Natural killer cell treated with Interleukin-12 subunit alpha and Interleukin-12 subunit beta and Interleukin-15 and Interleukin-18, amount 100 ng/mL, for 72 hours (primary cell): Measurements from ENCODE around the gene OGDH. TPM values are rescaled to one million over a fixed set of nuclear protein-coding genes. Genes with fewer than 3 reads are reported as not detected.
"Not testable (repeated sequence)": the region's sequence is repeated elsewhere in the genome, so short reads cannot be mapped to it uniquely, and the experiment has no call there.

ENCODE experiments used
- ATAC-seq, 2 donors: fragments of 150-1000 bp; cut with Tn5 transposase in 1 of 2; sonication (Bioruptor Pico), chemical (Tn5 transposase) in 1 of 2; 2 replicates each; pipeline ENCODE4 v1.10.0; 2021
- DNase-seq: peaks from one replicate; pipeline ENCODE4 v3.0.0; 2022; ENCODE audit warnings: low spot score
- H3K27ac Mint-ChIP-seq, 2 donors: 1 replicate in 1 of 2; 2 replicates in 1 of 2; pipeline ENCODE4 v1.8.0; 2022; ENCODE audit warnings: mixed read lengths in 2 of 2, mild to moderate bottlenecking in 1 of 2, moderate library complexity in 1 of 2
- H3K27me3 Mint-ChIP-seq, 2 donors: 1 replicate in 1 of 2; 2 replicates in 1 of 2; pipeline ENCODE4 v1.8.0; 2022; ENCODE audit warnings: mixed read lengths in 2 of 2
- H3K36me3 Mint-ChIP-seq: one replicate; pipeline ENCODE4 v1.8.0; 2022; ENCODE audit warnings: mixed read lengths
- H3K4me1 Mint-ChIP-seq, 2 donors: 1 replicate in 1 of 2; 2 replicates in 1 of 2; pipeline ENCODE4 v1.8.0; 2022; ENCODE audit warnings: low read depth in 2 of 2, mixed read lengths in 2 of 2, mild to moderate bottlenecking in 1 of 2
- H3K4me3 Mint-ChIP-seq: one replicate; pipeline ENCODE4 v1.8.0; 2022; ENCODE audit warnings: mixed read lengths
- H3K9me3 Mint-ChIP-seq: 2 replicates; pipeline ENCODE4 v1.8.0; 2022; ENCODE audit warnings: mixed read lengths
- total RNA-seq, 2 donors: library from RNA; stranded (reverse); gene quantifications; one replicate each; pipeline ENCODE4 v1.2.3, GENCODE V29; 2022

The OGDH gene
- total RNA-seq = 100 to 1,000 TPM in 1 of 2 donors, 10 to 100 TPM in 1; 84.8 to 116 TPM

DNA sequence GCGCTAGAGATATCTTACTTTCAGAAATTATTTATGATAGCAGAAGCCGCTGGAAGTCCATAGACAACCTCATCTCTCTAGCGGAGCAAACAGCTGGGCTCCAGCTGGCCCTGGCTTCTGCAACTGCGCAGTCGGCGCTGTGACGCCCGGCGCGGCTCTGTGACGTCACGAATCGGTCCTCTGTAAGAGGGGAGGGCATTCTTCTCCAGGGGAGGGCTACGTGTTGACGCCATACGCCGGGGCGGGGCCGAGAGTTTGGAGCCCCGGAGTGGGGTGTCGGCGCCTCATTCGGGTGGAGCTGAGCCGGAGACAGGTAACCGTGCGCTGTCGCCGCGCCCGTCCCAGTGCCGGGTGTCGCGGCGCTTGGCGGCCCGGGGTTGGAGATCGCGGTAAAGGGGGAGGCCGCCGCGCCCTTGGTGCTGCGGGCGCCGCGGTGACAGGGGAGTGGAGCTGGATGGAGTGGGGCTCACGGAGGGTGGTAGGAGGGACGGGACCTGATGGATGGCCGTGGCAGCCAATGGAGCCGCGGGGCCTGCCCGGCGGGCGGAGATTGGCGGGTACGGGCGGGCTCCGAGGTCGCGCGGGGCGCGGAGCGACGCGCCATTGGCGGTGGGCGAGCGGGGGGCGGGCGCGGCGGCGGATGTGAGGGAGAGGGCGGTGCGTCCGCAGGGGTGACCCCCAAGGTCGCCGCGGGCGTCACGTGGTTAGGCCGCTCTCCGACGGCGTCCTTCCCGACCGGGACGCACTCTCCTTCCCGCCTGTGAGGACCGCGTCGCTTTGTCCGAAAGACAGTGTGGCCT is at the start of gene OGDH:
TSS of gene OGDH (plus strand) at position 287 of the 800 bp plus-strand sequence. CDS start 17,717 bp downstream, outside the sequence.
- Mint-ChIP-seq H3K4me3 (peak within 1 kb of the TSS; percentile 88), H3K36me3 (no peaks in the 10 kb centered on the region), H3K9me3 (no peaks in the 10 kb centered on the region), H3K4me1 (peaks cover 24 to 43% of the 10 kb centered on the region in 2 donors), H3K27ac (peak within 1 kb of the TSS; percentile 89 to 92), H3K27me3 (peaks cover 0 to 2% of the 10 kb centered on the region in 2 donors)
- ATAC-seq (peak; percentile 98), DNase-seq (peak; percentile 99)

DNA sequence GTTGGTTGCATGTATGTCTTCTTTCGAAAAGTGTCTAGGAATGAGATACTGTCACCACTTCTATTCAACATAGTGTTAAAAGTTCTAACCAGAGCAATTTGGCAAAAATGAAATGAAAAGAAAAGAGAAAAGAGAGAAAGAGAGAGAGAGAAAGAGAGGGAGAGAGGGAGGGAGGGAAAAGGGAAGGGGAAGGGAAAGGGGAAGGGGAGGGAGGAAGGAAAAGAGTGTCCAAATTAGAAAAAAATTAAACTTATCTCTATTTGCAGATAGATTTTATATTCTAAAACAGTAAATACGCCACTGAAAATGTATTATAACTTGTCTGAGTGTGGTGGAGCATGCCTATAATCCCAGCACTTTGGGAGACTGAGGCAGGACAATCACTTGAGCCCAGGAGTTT is 48.9 kb upstream of the OGDH start:
- Mint-ChIP-seq H3K27ac (no peak overlapping the region), H3K9me3 (no peaks in the 10 kb centered on the region), H3K4me1 (peaks cover 0 to 2% of the 10 kb centered on the region in 2 donors), H3K27me3 (peaks cover 6 to 7% of the 10 kb centered on the region in 2 donors), H3K36me3 (no peaks in the 10 kb centered on the region), H3K4me3 (no peak overlapping the region)
- no peak for DNase-seq
- ATAC-seq = no peak

DNA sequence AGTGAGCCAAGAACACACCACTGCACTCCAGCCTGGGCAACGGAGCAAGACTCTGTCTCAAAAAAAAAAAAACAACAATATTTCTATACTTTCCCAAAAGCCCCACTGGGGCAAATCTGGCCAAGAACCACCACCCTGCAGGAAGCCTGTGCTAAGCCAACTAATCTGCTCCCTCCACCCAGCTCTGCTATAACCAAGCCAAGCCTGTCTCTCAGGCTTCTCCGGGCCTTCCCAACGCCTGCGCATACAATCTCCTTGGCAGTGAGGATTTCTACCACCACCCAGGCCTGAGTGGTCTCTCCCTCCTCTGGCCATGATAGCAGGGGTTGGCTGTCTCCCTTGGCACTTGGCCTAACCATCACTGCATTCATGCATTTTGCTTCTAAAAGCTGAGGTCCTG is 46.9 kb upstream of the OGDH start:
- H3K9me3 Mint-ChIP-seq = no peaks in the 10 kb centered on the region
- H3K27ac Mint-ChIP-seq = no peak overlapping the region
- H3K4me1 Mint-ChIP-seq = peaks cover 0 to 2% of the 10 kb centered on the region in 2 donors
- ATAC-seq (peak in 1 of 2 donors; percentile 37), DNase-seq (no peak)
- peaks cover 0 to 2% of the 10 kb centered on the region in 2 donors for H3K27me3 Mint-ChIP-seq
- no peaks in the 10 kb centered on the region for H3K36me3 Mint-ChIP-seq
- no peak overlapping the region for H3K4me3 Mint-ChIP-seq

DNA sequence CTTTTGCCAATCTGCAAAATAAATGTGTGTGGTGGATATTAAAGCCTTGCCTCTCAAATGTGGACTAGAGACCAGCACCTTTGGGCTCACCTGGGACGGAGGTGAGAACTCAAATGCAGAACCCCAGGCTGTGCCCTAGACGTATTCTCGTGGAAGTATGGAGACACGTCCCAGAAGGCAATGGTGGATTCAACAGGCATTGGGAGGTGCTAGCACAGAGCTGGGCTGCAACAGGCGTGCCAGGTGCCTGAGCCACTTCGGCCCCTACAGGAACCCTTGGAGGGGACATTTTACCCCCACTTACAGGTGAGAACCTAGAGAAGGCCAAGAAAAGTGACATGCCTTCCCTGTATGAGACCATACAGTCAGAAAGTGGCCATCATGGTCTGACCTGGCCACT is 44.9 kb upstream of the OGDH start:
- ATAC-seq (no peak), DNase-seq (no peak)
- Mint-ChIP-seq H3K36me3 (no peaks in the 10 kb centered on the region), H3K4me3 (no peak overlapping the region), H3K9me3 (no peaks in the 10 kb centered on the region), H3K27ac (no peak overlapping the region), H3K27me3 (peaks cover 0 to 2% of the 10 kb centered on the region in 2 donors), H3K4me1 (peaks cover 7 to 8% of the 10 kb centered on the region in 2 donors)

DNA sequence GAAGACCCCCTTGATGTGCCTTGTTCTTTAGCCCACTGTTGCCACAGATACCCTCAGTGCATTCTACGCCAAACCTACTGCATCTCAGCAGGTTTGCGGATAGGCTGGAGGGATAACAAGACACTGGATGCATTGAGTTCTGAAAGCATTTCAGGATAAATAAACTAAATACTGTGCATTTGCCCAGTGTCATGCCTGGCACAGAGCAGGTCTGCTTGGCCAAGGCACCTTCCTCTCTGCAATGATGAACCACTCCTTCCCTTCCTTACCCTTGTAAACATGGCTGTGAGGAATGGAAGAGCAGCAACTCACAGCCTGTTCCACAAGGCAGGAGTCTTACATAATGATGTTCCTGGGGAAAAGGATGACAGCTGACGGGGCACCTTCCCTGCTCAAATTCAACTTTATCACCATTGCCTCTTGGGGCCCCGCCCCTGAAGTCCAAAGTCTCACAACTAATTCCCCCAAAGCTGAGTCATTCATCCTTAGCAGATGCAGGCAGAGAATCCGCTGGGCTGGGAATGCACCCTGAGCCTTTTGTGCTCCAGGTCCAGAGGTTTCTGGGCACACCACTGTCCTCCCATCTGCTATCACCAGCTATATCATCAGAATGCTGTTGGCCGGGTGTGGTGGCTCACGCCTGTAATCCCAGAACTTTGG is 44.3 kb upstream of the OGDH start:
- ATAC-seq = no peak

DNA sequence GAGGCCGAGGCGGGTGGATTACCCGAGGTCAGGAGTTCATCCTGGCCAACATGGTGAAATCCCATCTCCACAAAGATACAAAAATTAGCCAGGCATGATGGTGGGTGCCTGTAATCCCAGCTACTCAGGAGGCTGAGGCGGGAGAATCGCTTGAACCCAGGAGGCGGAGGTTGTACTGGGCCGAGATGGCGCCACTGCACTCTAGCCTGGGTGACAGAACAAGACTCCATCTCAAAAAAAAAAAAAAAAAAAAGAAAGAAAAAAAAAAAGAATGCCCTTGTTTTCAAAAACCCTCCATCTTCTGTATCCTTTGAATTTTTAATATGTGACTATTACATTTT is 43.8 kb upstream of the OGDH start:
- not testable (repeated sequence) for H3K36me3 Mint-ChIP-seq, H3K27me3 Mint-ChIP-seq, H3K9me3 Mint-ChIP-seq, H3K4me3 Mint-ChIP-seq, ATAC-seq, DNase-seq, H3K27ac Mint-ChIP-seq
- peaks cover 10 to 11% of the 10 kb centered on the region in 2 donors for H3K4me1 Mint-ChIP-seq

More for the DNA sequence above, 44.3 kb upstream of the OGDH start:
- Mint-ChIP-seq H3K9me3 (no peaks in the 10 kb centered on the region), H3K4me3 (no peak overlapping the region), H3K36me3 (peaks cover under 1% of the 10 kb centered on the region), H3K27me3 (peaks cover 0 to 2% of the 10 kb centered on the region in 2 donors), H3K27ac (no peak overlapping the region), H3K4me1 (peaks cover 7 to 8% of the 10 kb centered on the region in 2 donors)
- no peak for DNase-seq

DNA sequence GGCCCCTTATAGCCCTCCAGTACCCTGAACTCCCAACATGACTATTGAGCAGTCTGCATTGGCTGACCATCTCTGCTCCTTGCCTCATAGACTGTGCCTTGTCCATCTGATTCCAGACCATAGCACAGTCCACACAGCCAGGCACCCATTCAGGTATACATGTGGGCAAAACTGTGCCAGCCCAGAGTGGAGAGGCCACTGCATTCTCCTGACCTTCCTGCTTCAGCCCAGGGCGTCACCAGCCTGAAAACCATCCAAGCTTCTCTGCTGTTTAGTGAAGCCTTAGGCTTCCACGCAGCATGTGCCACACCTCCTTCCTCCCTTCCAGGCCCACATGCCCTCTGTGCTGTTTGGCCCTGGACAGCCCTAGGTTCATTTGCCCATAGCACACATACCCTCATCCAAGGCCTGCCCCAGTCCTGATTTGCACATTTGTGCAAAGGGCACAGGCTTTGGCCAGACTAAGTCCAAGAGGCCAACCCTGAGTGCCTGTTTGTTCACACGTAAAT is 43.2 kb upstream of the OGDH start:
- Mint-ChIP-seq H3K4me1 (peaks cover 12 to 13% of the 10 kb centered on the region in 2 donors), H3K27me3 (no peaks in the 10 kb centered on the region), H3K4me3 (no peak overlapping the region), H3K9me3 (no peaks in the 10 kb centered on the region), H3K27ac (no peak overlapping the region), H3K36me3 (peaks cover 8% of the 10 kb centered on the region)
- ATAC-seq (no peak), DNase-seq (no peak)

DNA sequence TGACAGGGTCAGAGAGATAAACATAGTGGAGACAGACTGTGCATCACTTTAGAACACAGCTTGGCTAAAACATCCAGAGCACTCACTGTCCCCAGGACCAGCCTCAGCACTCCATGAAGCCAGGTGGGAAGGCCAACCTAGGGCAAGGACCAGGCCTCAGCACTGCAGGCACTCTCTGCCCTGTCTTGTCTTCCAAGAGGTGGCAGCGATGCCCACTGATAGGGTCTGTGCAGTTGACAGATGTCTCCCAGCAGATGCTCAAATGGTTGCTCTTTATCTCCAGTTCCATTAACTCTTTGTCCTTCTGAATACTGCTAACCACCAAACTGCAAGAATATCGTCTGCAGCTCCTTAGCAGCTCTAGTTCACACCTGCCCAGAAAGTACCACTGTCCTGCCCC is 41.8 kb upstream of the OGDH start:
- Mint-ChIP-seq H3K27ac (no peak overlapping the region), H3K27me3 (no peaks in the 10 kb centered on the region), H3K4me1 (peaks cover 12 to 19% of the 10 kb centered on the region in 2 donors), H3K36me3 (peaks cover 8% of the 10 kb centered on the region), H3K4me3 (no peak overlapping the region), H3K9me3 (no peaks in the 10 kb centered on the region)
- no peak for DNase-seq
- ATAC-seq = no peak

DNA sequence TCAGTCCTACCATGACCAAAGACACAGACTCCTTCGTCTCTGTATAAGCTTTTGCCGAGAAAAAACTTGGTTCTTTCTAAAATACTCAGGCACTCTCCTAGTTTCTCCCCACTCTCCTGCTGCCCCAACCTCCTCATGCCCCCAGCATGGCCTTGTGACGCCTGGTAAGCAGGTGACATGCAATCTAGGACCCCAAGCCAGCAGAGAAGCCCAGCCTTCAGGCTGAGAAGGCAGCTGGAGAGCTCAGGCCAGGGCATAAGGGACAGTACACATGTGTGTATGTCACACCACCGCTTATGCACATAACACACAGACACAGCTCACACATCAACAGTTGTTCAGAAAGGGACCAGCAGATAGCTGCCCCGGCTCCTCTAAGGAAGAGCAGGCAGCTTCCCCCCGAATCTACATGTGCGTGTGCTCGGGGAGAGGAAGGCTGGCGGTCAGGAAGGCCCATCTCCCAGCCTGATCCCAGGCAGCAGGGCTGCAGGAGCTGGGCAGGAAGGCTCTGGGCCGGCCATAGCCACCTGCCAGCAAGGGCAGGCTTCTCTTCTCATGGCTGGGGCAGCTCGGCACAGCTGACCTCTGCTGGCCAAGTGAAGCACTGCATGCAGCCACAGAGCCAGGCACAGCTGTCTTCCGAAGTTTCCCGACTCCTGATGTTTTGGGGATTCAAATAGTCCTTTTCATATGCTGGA is 41.2 kb upstream of the OGDH start:
- peaks cover 12 to 19% of the 10 kb centered on the region in 2 donors for H3K4me1 Mint-ChIP-seq
- H3K27ac Mint-ChIP-seq = peak overlapping the region in 1 of 2 donors; percentile 23
- H3K36me3 Mint-ChIP-seq = peaks cover 8% of the 10 kb centered on the region
- ATAC-seq (peak; percentile 75 to 79), DNase-seq (no peak)
- H3K9me3 Mint-ChIP-seq = no peaks in the 10 kb centered on the region
- no peak overlapping the region for H3K4me3 Mint-ChIP-seq
- H3K27me3 Mint-ChIP-seq = no peaks in the 10 kb centered on the region

DNA sequence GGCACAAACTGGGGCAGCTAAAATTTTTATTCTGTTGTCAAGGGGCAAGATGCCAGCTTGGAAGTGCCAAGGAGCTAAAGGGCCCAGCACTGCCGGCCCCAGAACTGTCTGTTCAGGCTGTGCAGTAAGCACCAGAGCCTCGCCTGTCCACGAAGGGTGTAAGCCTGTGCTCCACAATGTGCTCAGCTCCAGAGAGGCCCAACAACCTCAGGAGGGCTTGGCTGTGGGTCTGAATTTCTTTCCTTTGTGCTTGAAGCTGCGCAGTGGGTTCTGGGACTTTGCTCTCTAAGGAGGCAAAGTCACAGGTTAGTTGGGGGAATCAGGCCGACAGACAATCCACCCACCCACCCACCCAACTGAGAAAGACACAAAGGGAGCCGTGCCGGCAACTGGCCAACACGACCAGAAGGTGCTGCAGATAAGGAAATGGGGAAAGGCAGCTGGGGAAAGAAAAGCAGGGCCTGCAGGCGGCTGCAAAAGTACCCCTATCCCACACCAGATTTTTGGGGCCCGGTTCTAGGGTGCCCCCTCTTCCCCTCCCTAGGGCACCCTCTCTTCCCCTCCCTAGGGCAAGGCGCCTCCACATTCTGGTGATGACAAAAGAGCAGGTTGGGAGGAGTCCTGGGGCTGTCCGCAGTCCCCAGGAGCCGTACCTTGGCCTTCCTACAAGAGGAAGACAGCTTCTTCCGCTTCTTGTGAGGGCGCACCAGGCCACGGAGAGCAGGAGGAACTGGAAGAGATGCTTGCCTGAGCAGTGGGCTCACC is 40.5 kb upstream of the OGDH start:
- Mint-ChIP-seq H3K36me3 (peaks cover 8% of the 10 kb centered on the region), H3K4me3 (no peak overlapping the region), H3K9me3 (no peaks in the 10 kb centered on the region), H3K27me3 (no peaks in the 10 kb centered on the region), H3K4me1 (peaks cover 12 to 19% of the 10 kb centered on the region in 2 donors), H3K27ac (peak overlapping the region in 1 of 2 donors; percentile 23)
- no peak for DNase-seq
- ATAC-seq = peak in 1 of 2 donors; percentile 7

DNA sequence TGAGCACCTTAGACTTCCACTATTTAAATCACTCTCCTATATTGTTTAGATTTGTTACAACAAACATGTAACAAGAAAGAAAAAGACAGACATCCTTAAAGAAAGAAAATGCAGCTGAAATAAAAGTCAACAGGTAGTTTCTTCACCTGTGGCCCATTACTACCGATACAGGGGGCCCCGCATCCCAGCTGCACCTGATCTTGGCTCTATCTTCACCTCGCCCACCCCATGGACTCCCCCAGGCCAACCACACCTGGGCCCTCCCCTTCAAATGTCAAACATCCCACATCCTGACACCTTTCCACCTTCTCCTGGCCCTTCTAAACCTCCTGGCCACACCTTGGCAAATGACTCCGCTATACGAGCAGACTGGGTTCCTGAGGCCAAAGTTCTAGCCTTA is 39.7 kb upstream of the OGDH start:
- ATAC-seq (no peak), DNase-seq (no peak)
- Mint-ChIP-seq H3K27me3 (no peaks in the 10 kb centered on the region), H3K36me3 (peaks cover 8% of the 10 kb centered on the region), H3K27ac (no peak overlapping the region), H3K4me1 (peaks cover 12 to 19% of the 10 kb centered on the region in 2 donors), H3K9me3 (no peaks in the 10 kb centered on the region), H3K4me3 (no peak overlapping the region)

DNA sequence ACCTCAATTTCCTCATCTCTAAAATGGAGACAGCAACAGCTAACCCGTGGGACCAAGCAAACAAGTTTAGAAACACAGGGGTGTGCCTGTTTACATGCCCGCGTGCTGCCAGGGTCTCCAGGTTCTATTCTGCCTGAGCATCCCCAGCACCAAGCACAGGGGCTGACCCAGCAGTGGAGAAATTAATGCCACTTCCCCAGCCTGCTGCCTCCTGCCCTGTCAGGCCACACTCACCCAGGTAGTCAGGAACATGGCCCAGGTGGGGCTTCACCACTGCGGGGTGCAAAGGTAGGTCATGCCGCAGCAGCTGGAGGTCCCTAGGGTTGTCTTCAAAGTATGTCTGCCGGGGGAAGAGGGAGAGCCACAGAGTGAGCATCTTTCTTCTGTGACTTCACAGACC is 38.5 kb upstream of the OGDH start:
- Mint-ChIP-seq H3K27me3 (no peaks in the 10 kb centered on the region), H3K4me1 (peaks cover 19 to 26% of the 10 kb centered on the region in 2 donors), H3K36me3 (peaks cover 9% of the 10 kb centered on the region), H3K4me3 (no peak overlapping the region), H3K27ac (peak overlapping the region in 1 of 2 donors; percentile 32), H3K9me3 (no peaks in the 10 kb centered on the region)
- DNase-seq = no peak
- ATAC-seq = no peak
